Activated CD4-positive, alpha-beta T cell treated with anti-CD3 and anti-CD28 coated beads, Interleukin-10, Interleukin-2, amounts not matched to agents 100 ng/mL and 50 ng/mL, durations not matched to agents 16 hours and 8 hours (primary cell): Measurements from ENCODE around the gene UTF1.

Source experiments
- DNase-seq: peaks from one replicate; pipeline ENCODE4 v3.0.0-alpha.2; 2020

The UTF1 gene

GRCh38 chr10:133267293-133267692 is 37.3 kb downstream of the UTF1 start:
- DNase-seq = no peak

- DNase-seq = no peak
Measured at GRCh38 chr10:133267829-133268228, 37.8 kb downstream of the UTF1 start.

GRCh38 chr10:133268532-133268931 is 38.5 kb downstream of the UTF1 start:
- DNase-seq = no peak

GRCh38 chr10:133269367-133269766 is 39.4 kb downstream of the UTF1 start:
- no peak for DNase-seq

- no peak for DNase-seq
Measured at GRCh38 chr10:133270204-133270603, 40.2 kb downstream of the UTF1 start.

- no peak for DNase-seq
Measured at GRCh38 chr10:133270773-133271297, 40.8 kb downstream of the UTF1 start.

- no peak for DNase-seq
Measured at GRCh38 chr10:133271521-133272300, 41.7 kb downstream of the UTF1 start.

GRCh38 chr10:133272301-133272963 is 42.4 kb downstream of the UTF1 start:
- no peak for DNase-seq

GRCh38 chr10:133272964-133273420 is 43.0 kb downstream of the UTF1 start:
- no peak for DNase-seq

GRCh38 chr10:133273534-133274143 is 43.6 kb downstream of the UTF1 start:
- DNase-seq = no peak

- DNase-seq = peak; percentile 88
Measured at GRCh38 chr10:133274751-133275683, 45.0 kb downstream of the UTF1 start.

GRCh38 chr10:133275684-133276092 is 45.7 kb downstream of the UTF1 start:
- peak; percentile 78 for DNase-seq

GRCh38 chr10:133276100-133276434 is 46.0 kb downstream of the UTF1 start:
- DNase-seq = no peak

- peak; percentile 79 for DNase-seq
Measured at GRCh38 chr10:133276435-133277201, 46.6 kb downstream of the UTF1 start, which contains the start of gene ADAM8. Gene ADAM8 (minus strand): TSS chr10:133276868. CDS start chr10:133276817, 51 bp downstream.

GRCh38 chr10:133277277-133277992 is 47.4 kb downstream of the UTF1 start:
- no peak for DNase-seq

- no peak for DNase-seq
Measured at GRCh38 chr10:133277993-133278576, 48.1 kb downstream of the UTF1 start.

GRCh38 chr10:133278577-133279265 is 48.7 kb downstream of the UTF1 start:
- peak; percentile 85 for DNase-seq

GRCh38 chr10:133279326-133280226 is 49.6 kb downstream of the UTF1 start:
- no peak for DNase-seq
